ENCODE data around the gene LINGO4.
"Not testable (repeated sequence)": the region's sequence is repeated elsewhere in the genome, so short reads cannot be mapped to it uniquely, and the experiment has no call there.

The LINGO4 gene

GRCh38 chr1:151799179-151800022 lies 5.8 kb downstream of the LINGO4 start:
- peaks cover 9% of the 10 kb centered on the region for H3K4me1 ChIP-seq (ENCODE audit: insufficient read depth, low read length)
- peak overlapping the region; percentile 2; the same call in 1 of the 2 replicates for H3K9ac ChIP-seq (ENCODE audit: low read depth, low read length)
- H3K36me3 ChIP-seq (ENCODE audit: insufficient read depth, low read length): no peaks in the 10 kb centered on the region
- no peaks in the 10 kb centered on the region for H3K9me3 ChIP-seq (ENCODE audit: control insufficient read depth, insufficient read depth, low read length)

GRCh38 chr1:151798571-151798970 lies 6.6 kb downstream of the LINGO4 start:
- Histone ChIP-seq H3K4me1 (ENCODE audit: insufficient read depth, low read length) (peaks cover 9% of the 10 kb centered on the region), H3K9me3 (ENCODE audit: control insufficient read depth, insufficient read depth, low read length) (no peaks in the 10 kb centered on the region), H3K36me3 (ENCODE audit: insufficient read depth, low read length) (no peaks in the 10 kb centered on the region), H3K9ac (ENCODE audit: low read depth, low read length) (no peak overlapping the region)

- Histone ChIP-seq H3K36me3 (ENCODE audit: insufficient read depth, low read length) (no peaks in the 10 kb centered on the region), H3K4me1 (ENCODE audit: insufficient read depth, low read length) (peaks cover 8% of the 10 kb centered on the region; the same call in 1 of the 2 replicates), H3K9me3 (ENCODE audit: control insufficient read depth, insufficient read depth, low read length) (no peaks in the 10 kb centered on the region), H3K9ac (ENCODE audit: low read depth, low read length) (peak overlapping the region; percentile 49)
Observed at GRCh38 chr1:151790940-151791651, 14.1 kb downstream of the LINGO4 start.

- no peaks in the 10 kb centered on the region for H3K9me3 ChIP-seq (ENCODE audit: control insufficient read depth, insufficient read depth, low read length)
- peaks cover 8% of the 10 kb centered on the region; the same call in 1 of the 2 replicates for H3K4me1 ChIP-seq (ENCODE audit: insufficient read depth, low read length)
- H3K36me3 ChIP-seq (ENCODE audit: insufficient read depth, low read length): no peaks in the 10 kb centered on the region
- peak within 1 kb of the TSS; percentile 69 for H3K9ac ChIP-seq (ENCODE audit: low read depth, low read length)
Observed at GRCh38 chr1:151790071-151790939, 14.9 kb downstream of the LINGO4 start, which contains the start of gene TDRKH. Gene TDRKH, minus strand, starts transcription at chr1:151790500. Its CDS starts 7,478 bp downstream, at chr1:151783022.

- no peak overlapping the region for H3K9ac ChIP-seq (ENCODE audit: low read depth, low read length)
- H3K4me1 ChIP-seq (ENCODE audit: insufficient read depth, low read length): peaks cover 8% of the 10 kb centered on the region; the same call in 1 of the 2 replicates
- no peaks in the 10 kb centered on the region for H3K36me3 ChIP-seq (ENCODE audit: insufficient read depth, low read length)
- no peaks in the 10 kb centered on the region for H3K9me3 ChIP-seq (ENCODE audit: control insufficient read depth, insufficient read depth, low read length)
Observed at GRCh38 chr1:151787689-151788088, 17.5 kb downstream of the LINGO4 start.

- peaks cover under 1% of the 10 kb centered on the region; the same call in 1 of the 2 replicates for H3K4me1 ChIP-seq (ENCODE audit: insufficient read depth, low read length)
- no peaks in the 10 kb centered on the region for H3K36me3 ChIP-seq (ENCODE audit: insufficient read depth, low read length)
- no peak overlapping the region for H3K9ac ChIP-seq (ENCODE audit: low read depth, low read length)
- no peaks in the 10 kb centered on the region for H3K9me3 ChIP-seq (ENCODE audit: control insufficient read depth, insufficient read depth, low read length)
Observed at GRCh38 chr1:151783796-151784195, 21.4 kb downstream of the LINGO4 start.

GRCh38 chr1:151782741-151783140 lies 22.5 kb downstream of the LINGO4 start:
- H3K9me3 ChIP-seq (ENCODE audit: control insufficient read depth, insufficient read depth, low read length): no peaks in the 10 kb centered on the region
- H3K9ac ChIP-seq (ENCODE audit: low read depth, low read length): no peak overlapping the region
- H3K36me3 ChIP-seq (ENCODE audit: insufficient read depth, low read length): peaks cover 3% of the 10 kb centered on the region; the same call in 1 of the 2 replicates
- H3K4me1 ChIP-seq (ENCODE audit: insufficient read depth, low read length): no peaks in the 10 kb centered on the region

GRCh38 chr1:151782026-151782425 lies 23.2 kb downstream of the LINGO4 start:
- H3K36me3 ChIP-seq (ENCODE audit: insufficient read depth, low read length); H3K4me1 ChIP-seq (ENCODE audit: insufficient read depth, low read length): not testable (repeated sequence)

GRCh38 chr1:151780736-151781135 lies 24.5 kb downstream of the LINGO4 start:
- H3K4me1 ChIP-seq (ENCODE audit: insufficient read depth, low read length); H3K36me3 ChIP-seq (ENCODE audit: insufficient read depth, low read length); H3K9ac ChIP-seq (ENCODE audit: low read depth, low read length); H3K9me3 ChIP-seq (ENCODE audit: control insufficient read depth, insufficient read depth, low read length): not testable (repeated sequence)

More at GRCh38 chr1:151782026-151782425, 23.2 kb downstream of the LINGO4 start:
- not testable (repeated sequence) for H3K9ac ChIP-seq (ENCODE audit: low read depth, low read length); H3K9me3 ChIP-seq (ENCODE audit: control insufficient read depth, insufficient read depth, low read length)

GRCh38 chr1:151779852-151780251 lies 25.4 kb downstream of the LINGO4 start:
- Histone ChIP-seq H3K9ac (ENCODE audit: low read depth, low read length) (no peak overlapping the region), H3K4me1 (ENCODE audit: insufficient read depth, low read length) (no peaks in the 10 kb centered on the region), H3K36me3 (ENCODE audit: insufficient read depth, low read length) (peaks cover 3% of the 10 kb centered on the region; the same call in 1 of the 2 replicates), H3K9me3 (ENCODE audit: control insufficient read depth, insufficient read depth, low read length) (no peaks in the 10 kb centered on the region)

GRCh38 chr1:151777317-151777716 lies 27.9 kb downstream of the LINGO4 start:
- peaks cover 3% of the 10 kb centered on the region; the same call in 1 of the 2 replicates for H3K36me3 ChIP-seq (ENCODE audit: insufficient read depth, low read length)
- no peak overlapping the region for H3K9ac ChIP-seq (ENCODE audit: low read depth, low read length)
- H3K4me1 ChIP-seq (ENCODE audit: insufficient read depth, low read length): peaks cover 5% of the 10 kb centered on the region; the same call in 1 of the 2 replicates
- no peaks in the 10 kb centered on the region for H3K9me3 ChIP-seq (ENCODE audit: control insufficient read depth, insufficient read depth, low read length)

- peaks cover 3% of the 10 kb centered on the region; the same call in 1 of the 2 replicates for H3K36me3 ChIP-seq (ENCODE audit: insufficient read depth, low read length)
- no peak overlapping the region for H3K9ac ChIP-seq (ENCODE audit: low read depth, low read length)
- H3K4me1 ChIP-seq (ENCODE audit: insufficient read depth, low read length): peaks cover 5% of the 10 kb centered on the region; the same call in 1 of the 2 replicates
- H3K9me3 ChIP-seq (ENCODE audit: control insufficient read depth, insufficient read depth, low read length): no peaks in the 10 kb centered on the region
Observed at GRCh38 chr1:151776665-151777062, 28.6 kb downstream of the LINGO4 start.

- H3K36me3 ChIP-seq (ENCODE audit: insufficient read depth, low read length): peaks cover 3% of the 10 kb centered on the region; the same call in 1 of the 2 replicates
- H3K9ac ChIP-seq (ENCODE audit: low read depth, low read length): no peak overlapping the region
- H3K9me3 ChIP-seq (ENCODE audit: control insufficient read depth, insufficient read depth, low read length): no peaks in the 10 kb centered on the region
- peaks cover 5% of the 10 kb centered on the region; the same call in 1 of the 2 replicates for H3K4me1 ChIP-seq (ENCODE audit: insufficient read depth, low read length)
Observed at GRCh38 chr1:151775894-151776664, 29.1 kb downstream of the LINGO4 start.

Data from ES-I3 (cell line).